ENCODE results near the gene NPDC1. TPM values are rescaled to one million over a fixed set of nuclear protein-coding genes. Genes with fewer than 3 reads are reported as not detected.

NPDC1 gene
- total RNA-seq, 4 donors from 2014 or later = 58.0 to 972 (median 274) TPM

DNA sequence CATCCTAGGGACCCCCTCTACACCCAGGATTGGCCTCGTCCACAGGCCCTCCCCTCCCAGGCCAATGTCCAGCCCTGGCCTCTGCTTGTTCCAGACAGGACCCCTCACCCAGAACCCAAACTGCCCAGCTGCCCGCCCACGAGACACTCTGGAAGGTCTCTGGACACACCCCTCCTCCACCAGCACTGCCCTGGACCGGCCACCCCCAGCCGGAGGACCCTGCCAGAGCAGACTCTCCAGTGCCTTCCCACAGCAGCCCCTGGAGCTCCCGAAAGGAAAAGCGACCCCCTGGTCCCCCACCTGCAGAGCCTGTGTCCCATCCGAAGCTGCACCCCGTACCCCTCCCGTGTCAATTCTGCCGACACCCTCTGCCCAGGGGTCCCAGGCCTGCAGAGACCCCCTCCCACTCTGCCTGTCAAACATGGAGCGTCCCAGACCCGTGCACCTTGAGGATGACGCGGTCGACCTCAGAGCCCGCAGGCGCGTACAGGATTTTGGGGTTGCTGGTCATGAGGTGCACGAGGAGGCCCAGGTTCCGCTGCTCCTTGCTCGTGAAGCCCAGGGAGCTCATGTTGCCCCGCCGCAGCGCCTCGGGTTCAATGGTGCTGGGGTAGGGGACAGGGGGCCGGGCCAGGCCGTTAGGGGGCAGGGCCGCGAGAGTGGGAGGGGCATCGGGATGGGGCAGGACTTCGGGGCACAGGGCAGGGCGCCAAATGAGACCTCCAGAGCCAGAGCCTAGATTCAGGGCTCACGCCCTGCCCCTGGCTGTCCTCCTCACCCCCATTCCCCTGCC is 25.9 kb downstream of the NPDC1 start:
- H3K36me3 ChIP-seq = no peaks in the 10 kb centered on the region
- no peak overlapping the region for H3K4me3 ChIP-seq
- no peak overlapping the region for H3K27ac ChIP-seq
- in situ Hi-C loops (cut with MboI; ENCODE audit: low pct_ligation_motif_present in 1 of 4, low pct_unique_long_range_greater_than_20kb in 1 of 4, low sequenced_read_pairs in 3 of 4) = no loop called here
- H3K27me3 ChIP-seq = no peaks in the 10 kb centered on the region
- 94% methylated on average over 33 of the region's 34 CpGs; no CpG with 5 or more reads in 1 of the 2 donors for WGBS, 2 donors (ENCODE audit: low coverage in 1 of 2)
- no peak for DNase-seq
- H3K4me1 ChIP-seq = peaks cover 0 to 20% (median 16%) of the 10 kb centered on the region in 4 donors
- intact Hi-C loops (cut with DNase I; ENCODE audit: low total_unique reads) = no loop called here
- TF ChIP-seq POLR2AphosphoS5 (IDR thresholded peaks at IDR 0.05) (no peak), POLR2A (IDR thresholded peaks at IDR 0.05) (no peak)
- H3K9me3 ChIP-seq = no peaks in the 10 kb centered on the region

GRCh38 chr9:137018761-137019559 is 27.0 kb downstream of the NPDC1 start:
- H3K4me1 ChIP-seq = peaks cover 0 to 20% (median 16%) of the 10 kb centered on the region in 4 donors
- DNase-seq = no peak
- in situ Hi-C loops (cut with MboI; ENCODE audit: low pct_ligation_motif_present in 1 of 4, low pct_unique_long_range_greater_than_20kb in 1 of 4, low sequenced_read_pairs in 3 of 4) (no loop called here), intact Hi-C loops (cut with DNase I; ENCODE audit: low total_unique reads) (no loop called here)
- H3K9me3 ChIP-seq = no peaks in the 10 kb centered on the region
- H3K27ac ChIP-seq = no peak overlapping the region
- H3K36me3 ChIP-seq = no peaks in the 10 kb centered on the region
- no peak overlapping the region for H3K4me3 ChIP-seq
- TF ChIP-seq, protein P1, sequence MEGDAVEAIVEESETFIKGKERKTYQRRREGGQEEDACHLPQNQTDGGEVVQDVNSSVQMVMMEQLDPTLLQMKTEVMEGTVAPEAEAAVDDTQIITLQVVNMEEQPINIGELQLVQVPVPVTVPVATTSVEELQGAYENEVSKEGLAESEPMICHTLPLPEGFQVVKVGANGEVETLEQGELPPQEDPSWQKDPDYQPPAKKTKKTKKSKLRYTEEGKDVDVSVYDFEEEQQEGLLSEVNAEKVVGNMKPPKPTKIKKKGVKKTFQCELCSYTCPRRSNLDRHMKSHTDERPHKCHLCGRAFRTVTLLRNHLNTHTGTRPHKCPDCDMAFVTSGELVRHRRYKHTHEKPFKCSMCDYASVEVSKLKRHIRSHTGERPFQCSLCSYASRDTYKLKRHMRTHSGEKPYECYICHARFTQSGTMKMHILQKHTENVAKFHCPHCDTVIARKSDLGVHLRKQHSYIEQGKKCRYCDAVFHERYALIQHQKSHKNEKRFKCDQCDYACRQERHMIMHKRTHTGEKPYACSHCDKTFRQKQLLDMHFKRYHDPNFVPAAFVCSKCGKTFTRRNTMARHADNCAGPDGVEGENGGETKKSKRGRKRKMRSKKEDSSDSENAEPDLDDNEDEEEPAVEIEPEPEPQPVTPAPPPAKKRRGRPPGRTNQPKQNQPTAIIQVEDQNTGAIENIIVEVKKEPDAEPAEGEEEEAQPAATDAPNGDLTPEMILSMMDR (IDR thresholded peaks at IDR 0.05) = no peak
- TF ChIP-seq EP300 (IDR thresholded peaks at IDR 0.05; ENCODE audit: low read depth) = no peak
- no peak for TF ChIP-seq POLR2AphosphoS5 (IDR thresholded peaks at IDR 0.05)
- TF ChIP-seq POLR2A (IDR thresholded peaks at IDR 0.05) = no peak
- H3K27me3 ChIP-seq = no peaks in the 10 kb centered on the region
- WGBS, 2 donors (ENCODE audit: low coverage in 1 of 2) = 94 to 100% methylated on average over 2 to 30 of the region's 36 CpGs

- H3K4me3 ChIP-seq = no peak overlapping the region
- 96% methylated on average over 19 of the region's 45 CpGs; no CpG with 5 or more reads in 1 of the 2 donors for WGBS, 2 donors (ENCODE audit: low coverage in 1 of 2)
- H3K4me1 ChIP-seq = peaks cover 0 to 13% (median 12%) of the 10 kb centered on the region in 4 donors
- H3K36me3 ChIP-seq = no peaks in the 10 kb centered on the region
- in situ Hi-C loops (cut with MboI; ENCODE audit: low pct_ligation_motif_present in 1 of 4, low pct_unique_long_range_greater_than_20kb in 1 of 4, low sequenced_read_pairs in 3 of 4) (no loop called here), intact Hi-C loops (cut with DNase I; ENCODE audit: low total_unique reads) (no loop called here)
- TF ChIP-seq EP300 (IDR thresholded peaks at IDR 0.05; ENCODE audit: low read depth) = no peak
- TF ChIP-seq, protein P1 (IDR thresholded peaks at IDR 0.05) = no peak
- no peaks in the 10 kb centered on the region for H3K27me3 ChIP-seq
- no peak overlapping the region for H3K27ac ChIP-seq
- no peak for DNase-seq
- H3K9me3 ChIP-seq = no peaks in the 10 kb centered on the region
These were observed 28.0 kb downstream of the NPDC1 start for GRCh38 chr9:137017791-137018497.

GRCh38 chr9:137017071-137017470 is 28.9 kb downstream of the NPDC1 start:
- intact Hi-C loops (cut with DNase I; ENCODE audit: low total_unique reads) = no loop called here
- no peaks in the 10 kb centered on the region for H3K9me3 ChIP-seq
- H3K27ac ChIP-seq = no peak overlapping the region
- no peaks in the 10 kb centered on the region for H3K36me3 ChIP-seq
- 96% methylated on average over 27 of the region's 28 CpGs; no CpG with 5 or more reads in 1 of the 2 donors for WGBS, 2 donors (ENCODE audit: low coverage in 1 of 2)
- in situ Hi-C loops (cut with MboI; ENCODE audit: low pct_ligation_motif_present in 1 of 4, low pct_unique_long_range_greater_than_20kb in 1 of 4, low sequenced_read_pairs in 3 of 4) = no loop called here
- TF ChIP-seq EP300 (IDR thresholded peaks at IDR 0.05; ENCODE audit: low read depth) (no peak), POLR2A (IDR thresholded peaks at IDR 0.05) (no peak), POLR2AphosphoS5 (IDR thresholded peaks at IDR 0.05) (no peak)
- TF ChIP-seq, protein P1 (IDR thresholded peaks at IDR 0.05) = no peak
- H3K4me1 ChIP-seq = peaks cover 0 to 6% (median 5%) of the 10 kb centered on the region in 4 donors
- H3K27me3 ChIP-seq = no peaks in the 10 kb centered on the region
- no peak for DNase-seq
- H3K4me3 ChIP-seq = no peak overlapping the region
